Hematopoietic multipotent progenitor cell (in vitro differentiated cells): ENCODE data around the gene LIN28B. TPM values are rescaled to one million over a fixed set of nuclear protein-coding genes. Genes with fewer than 3 reads are reported as not detected.
"Not testable (repeated sequence)": the region's sequence is repeated elsewhere in the genome, so short reads cannot be mapped to it uniquely, and the experiment has no call there.

Experiments used
- DNase-seq, 3 donors: peaks; one replicate each; pipeline ENCODE4 v3.0.0-alpha.2; 2011 to 2015; ENCODE audit warnings: low read depth in 2 of 3, low spot score in 2 of 3
- total RNA-seq: library from RNA; depleted of rRNA; stranded (reverse); fragments of >200 nt; gene quantifications from one replicate; pipeline ENCODE4 v1.2.3, GENCODE V29; 2012

LIN28B gene
- total RNA-seq, 1 donor = not detected

GRCh38 chr6:105005451-105005850 lies 48.5 kb downstream of the LIN28B start:
- peak in 1 of 3 donors; percentile 13 for DNase-seq

GRCh38 chr6:105013459-105013858 lies 56.6 kb downstream of the LIN28B start:
- DNase-seq = not testable (repeated sequence)

GRCh38 chr6:105014448-105014847 lies 57.5 kb downstream of the LIN28B start:
- DNase-seq = no peak

- no peak for DNase-seq
Measured at GRCh38 chr6:105014954-105015353, 58.0 kb downstream of the LIN28B start.

GRCh38 chr6:105015482-105015881 lies 58.6 kb downstream of the LIN28B start:
- no peak for DNase-seq

GRCh38 chr6:105019285-105019684 lies 62.4 kb downstream of the LIN28B start:
- no peak for DNase-seq

GRCh38 chr6:105021399-105021798 lies 64.5 kb downstream of the LIN28B start:
- DNase-seq = no peak

GRCh38 chr6:105022416-105022815 lies 65.5 kb downstream of the LIN28B start:
- no peak for DNase-seq

- no peak for DNase-seq
Measured at GRCh38 chr6:105024803-105025202, 67.9 kb downstream of the LIN28B start.

GRCh38 chr6:105028898-105029297 lies 72.0 kb downstream of the LIN28B start:
- DNase-seq = no peak

GRCh38 chr6:105029581-105029980 lies 72.7 kb downstream of the LIN28B start:
- DNase-seq = no peak

- DNase-seq = no peak
Measured at GRCh38 chr6:105034470-105034869, 77.6 kb downstream of the LIN28B start.

- DNase-seq = no peak
Measured at GRCh38 chr6:105035299-105035698, 78.4 kb downstream of the LIN28B start.

- DNase-seq = no peak
Measured at GRCh38 chr6:105036351-105036750, 79.4 kb downstream of the LIN28B start.

- DNase-seq = no peak
Measured at GRCh38 chr6:105038259-105038658, 81.4 kb downstream of the LIN28B start.

GRCh38 chr6:105041880-105042279 lies 85.0 kb downstream of the LIN28B start:
- no peak for DNase-seq

GRCh38 chr6:105042648-105043047 lies 85.7 kb downstream of the LIN28B start:
- DNase-seq = no peak

GRCh38 chr6:105043979-105044378 lies 87.1 kb downstream of the LIN28B start:
- no peak for DNase-seq

- no peak for DNase-seq
Measured at GRCh38 chr6:105045526-105045925, 88.6 kb downstream of the LIN28B start.

GRCh38 chr6:105051941-105052471 lies 95.1 kb downstream of the LIN28B start:
- DNase-seq = no peak

- no peak for DNase-seq
Measured at GRCh38 chr6:105056646-105057045, 99.7 kb downstream of the LIN28B start.

- DNase-seq = no peak
Measured at GRCh38 chr6:105057160-105057559, 100.3 kb downstream of the LIN28B start.

GRCh38 chr6:105058316-105058715 lies 101.4 kb downstream of the LIN28B start:
- DNase-seq = no peak
